NCI-H1105 (cell line): Measurements from ENCODE around the gene GRM2.

Source experiments
- DNase-seq: peaks from one replicate; lab custom pipeline; 2025; lab: John Stamatoyannopoulos, UW

GRM2 gene

DNA sequence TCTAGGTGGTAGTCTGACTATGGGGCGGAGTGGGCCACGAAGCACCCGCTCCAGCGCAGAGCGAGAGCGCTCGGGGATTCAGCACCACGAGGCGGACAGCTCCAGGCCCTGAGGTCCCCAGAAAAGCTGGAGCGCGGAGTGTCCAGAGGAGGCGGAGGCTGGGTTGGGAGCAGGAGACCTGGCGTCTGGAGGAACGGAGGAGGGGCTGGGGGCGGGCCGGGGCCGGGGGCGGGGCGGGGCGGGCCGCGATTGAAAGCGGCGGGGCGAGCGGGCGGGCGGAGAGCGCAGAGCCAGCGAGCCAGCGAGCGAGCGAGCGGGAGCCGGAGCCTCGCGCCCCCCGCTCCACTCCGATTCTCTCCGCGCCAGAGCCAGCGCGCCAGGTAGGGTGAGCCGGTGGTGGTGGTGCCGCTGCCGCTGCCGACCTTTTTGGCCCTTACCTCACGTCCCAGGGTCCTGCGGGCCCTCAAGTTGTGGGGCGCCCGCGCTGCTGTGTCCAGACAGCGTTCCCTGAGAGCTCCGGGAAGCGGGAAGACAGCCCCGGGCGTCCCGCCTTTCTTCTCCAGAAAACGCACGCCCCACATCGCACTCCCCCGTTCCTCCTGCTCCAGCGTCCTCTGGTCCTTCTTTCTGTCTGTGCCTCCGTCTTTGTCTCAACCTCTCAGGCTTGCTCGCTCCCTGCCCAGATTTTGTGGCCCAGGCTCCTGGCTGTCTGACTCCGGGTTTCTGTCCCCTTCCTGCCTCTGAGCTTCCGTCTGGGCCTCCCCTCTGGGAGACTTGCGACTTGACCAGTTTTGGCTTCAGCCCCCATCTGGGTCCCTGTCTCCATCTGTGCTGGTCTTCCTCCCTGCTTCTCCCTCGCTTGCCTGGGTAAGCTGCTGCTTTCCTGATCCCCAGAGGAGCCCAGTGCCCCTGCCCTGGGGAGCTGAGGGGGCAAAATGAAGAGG, at the start of gene GRM2:
Gene GRM2 (plus strand): TSS at position 281 of the 944 bp plus-strand sequence. CDS start 1,916 bp downstream, outside the sequence.
- DNase-seq: peak; percentile 59

DNA sequence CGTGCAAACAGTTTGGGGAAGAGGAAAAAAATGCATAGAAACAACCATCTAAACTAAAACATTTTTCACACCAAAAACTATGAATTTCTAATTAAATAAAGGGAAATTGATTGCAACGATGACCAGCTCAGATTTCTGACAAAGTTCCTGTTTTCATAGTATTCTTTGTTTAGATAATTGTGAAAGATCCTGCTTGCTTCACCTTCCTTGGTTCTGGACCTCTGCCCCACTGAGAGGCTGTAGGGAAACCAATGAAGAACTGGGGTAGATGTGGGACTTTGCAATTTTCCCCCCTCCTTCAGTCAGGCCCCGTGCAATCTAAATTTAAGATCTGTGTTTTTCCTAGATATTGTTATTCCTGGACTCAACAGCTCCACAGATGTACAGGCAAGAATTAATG, 49.6 kb upstream of the GRM2 start:
- DNase-seq: no peak

DNA sequence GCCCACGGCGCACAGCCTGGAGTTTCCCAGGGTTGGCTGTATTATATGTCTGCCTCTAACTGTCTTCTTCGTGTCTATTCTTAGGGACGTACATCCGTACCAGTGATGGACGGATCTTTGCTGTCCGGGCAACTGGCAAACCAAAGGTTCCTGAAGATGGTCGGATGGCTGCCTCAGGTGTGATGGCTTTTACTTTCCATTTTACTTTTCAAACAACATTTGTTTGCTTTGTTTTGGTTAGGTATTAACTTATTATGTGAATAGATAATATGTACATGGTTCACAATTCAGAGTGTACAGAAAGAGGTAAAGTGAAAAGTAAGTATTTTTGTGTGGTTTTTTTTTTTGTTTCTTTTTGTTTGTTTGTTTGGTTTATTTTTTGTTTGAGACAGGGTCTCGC, 46.9 kb upstream of the GRM2 start:
- DNase-seq: no peak

DNA sequence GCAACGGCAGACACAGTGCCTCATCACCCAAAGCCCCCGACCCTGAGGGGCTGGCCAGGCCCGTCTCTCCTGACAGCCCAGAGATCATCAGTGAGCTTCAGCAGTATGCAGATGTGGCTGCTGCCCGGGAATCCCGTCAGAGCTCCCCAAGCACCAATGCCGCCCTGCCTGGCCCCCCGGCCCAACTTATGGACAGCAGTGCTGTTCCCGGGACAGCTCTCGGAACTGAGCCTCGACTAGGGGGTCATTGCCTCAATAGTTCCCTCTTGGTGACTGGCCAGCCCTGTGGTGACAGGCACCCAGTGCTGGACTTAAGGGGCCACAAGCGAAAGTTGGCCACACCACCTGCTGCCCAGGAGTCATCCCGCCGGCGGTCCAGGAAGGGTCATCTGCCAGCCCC, 44.4 kb upstream of the GRM2 start:
- DNase-seq: no peak

DNA sequence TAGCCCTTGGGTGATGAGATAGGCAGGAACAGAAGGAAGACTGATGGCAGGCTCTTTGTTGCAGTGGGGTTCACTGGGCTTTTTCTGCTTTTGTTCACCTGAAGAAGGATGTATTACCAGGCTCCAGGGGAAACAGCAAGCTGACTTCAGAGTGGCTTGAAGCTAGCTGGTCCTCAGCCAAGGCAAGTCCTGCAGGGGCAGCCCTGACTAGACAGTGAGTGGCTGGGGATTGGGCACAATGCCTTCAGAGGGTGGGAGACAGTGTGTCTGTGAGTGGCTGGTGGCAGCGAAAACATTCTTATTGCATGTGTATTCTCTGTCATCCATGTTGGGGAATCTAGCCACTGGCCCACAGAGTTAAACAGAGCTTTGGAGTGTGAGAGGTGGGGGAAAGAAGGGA, 38.1 kb upstream of the GRM2 start:
- DNase-seq: no peak

DNA sequence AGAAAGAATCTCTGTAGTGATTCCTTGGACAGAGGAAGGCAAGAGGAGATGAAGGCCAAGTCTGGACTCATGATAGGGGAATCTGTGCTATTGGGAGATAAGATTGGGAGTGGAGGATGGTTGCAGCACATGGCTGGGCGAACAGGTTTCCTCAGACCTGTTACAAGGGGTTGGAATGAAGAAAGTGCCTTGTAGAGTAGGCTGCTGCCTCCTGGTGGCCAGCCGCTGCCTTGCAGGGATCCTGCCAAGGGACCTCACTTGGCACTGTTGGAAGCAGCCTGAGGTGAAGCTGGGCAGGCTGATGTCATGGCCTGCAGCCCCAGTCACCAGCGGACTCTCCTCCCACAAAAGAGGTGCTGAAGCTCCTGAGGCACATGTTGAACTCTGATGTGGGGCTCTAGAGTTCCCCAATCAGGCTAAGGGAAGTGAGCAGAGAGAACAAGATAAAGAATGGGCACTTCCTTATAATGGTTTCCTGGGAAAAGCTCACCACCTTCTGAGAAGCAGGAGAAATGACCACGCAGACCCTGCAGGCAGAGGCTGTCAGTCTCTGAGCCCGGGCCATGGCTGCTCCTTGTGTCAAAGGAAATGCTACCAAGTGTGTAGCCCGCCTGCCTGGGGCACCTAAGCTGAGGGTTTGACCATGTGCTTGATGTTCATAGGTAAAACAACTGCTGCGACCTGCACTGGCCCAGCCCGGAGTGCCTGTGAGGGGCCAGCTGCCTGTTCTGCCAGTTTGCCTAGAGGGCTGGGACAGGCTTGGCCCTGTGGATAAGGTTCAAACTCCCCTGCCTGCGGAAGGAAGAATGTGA, 37.4 kb upstream of the GRM2 start:
- peak; percentile 46 for DNase-seq

DNA sequence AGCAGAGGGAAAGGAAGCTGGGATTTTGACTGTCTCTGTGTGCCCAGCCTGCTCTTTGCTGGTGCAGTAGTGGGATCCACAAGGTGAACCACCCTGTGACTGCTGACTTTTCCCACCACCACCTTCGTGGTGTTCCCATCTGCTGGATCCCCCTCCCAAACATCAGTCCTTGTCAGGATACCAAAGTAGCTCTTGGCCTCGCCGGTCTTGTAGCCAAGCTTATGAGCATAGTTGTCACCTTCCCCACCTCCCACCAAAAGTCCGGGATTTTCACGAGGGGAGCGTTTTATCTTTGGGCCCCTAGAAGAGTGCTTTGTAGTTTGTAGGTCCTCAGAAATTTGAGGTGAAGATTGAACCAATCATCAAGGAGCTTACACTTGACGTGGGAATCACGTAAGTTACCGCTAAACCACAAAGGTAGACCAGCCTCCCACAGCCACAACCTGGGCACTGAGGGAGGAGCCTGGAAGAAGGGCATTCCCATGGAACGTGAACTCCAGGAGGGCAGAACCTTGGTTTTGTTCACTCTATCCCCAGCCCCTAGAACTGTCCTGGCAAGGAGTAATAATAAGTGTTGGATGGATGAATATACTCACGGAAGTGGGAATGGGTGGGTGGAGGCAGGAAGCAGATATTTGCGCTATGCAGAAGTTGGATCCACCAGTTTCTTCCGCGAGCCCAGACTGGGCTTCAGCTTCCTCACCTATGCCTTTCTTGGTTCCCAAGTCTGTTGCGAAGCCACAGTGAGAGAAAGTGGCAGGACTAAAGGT, 36.6 kb upstream of the GRM2 start:
- no peak for DNase-seq

DNA sequence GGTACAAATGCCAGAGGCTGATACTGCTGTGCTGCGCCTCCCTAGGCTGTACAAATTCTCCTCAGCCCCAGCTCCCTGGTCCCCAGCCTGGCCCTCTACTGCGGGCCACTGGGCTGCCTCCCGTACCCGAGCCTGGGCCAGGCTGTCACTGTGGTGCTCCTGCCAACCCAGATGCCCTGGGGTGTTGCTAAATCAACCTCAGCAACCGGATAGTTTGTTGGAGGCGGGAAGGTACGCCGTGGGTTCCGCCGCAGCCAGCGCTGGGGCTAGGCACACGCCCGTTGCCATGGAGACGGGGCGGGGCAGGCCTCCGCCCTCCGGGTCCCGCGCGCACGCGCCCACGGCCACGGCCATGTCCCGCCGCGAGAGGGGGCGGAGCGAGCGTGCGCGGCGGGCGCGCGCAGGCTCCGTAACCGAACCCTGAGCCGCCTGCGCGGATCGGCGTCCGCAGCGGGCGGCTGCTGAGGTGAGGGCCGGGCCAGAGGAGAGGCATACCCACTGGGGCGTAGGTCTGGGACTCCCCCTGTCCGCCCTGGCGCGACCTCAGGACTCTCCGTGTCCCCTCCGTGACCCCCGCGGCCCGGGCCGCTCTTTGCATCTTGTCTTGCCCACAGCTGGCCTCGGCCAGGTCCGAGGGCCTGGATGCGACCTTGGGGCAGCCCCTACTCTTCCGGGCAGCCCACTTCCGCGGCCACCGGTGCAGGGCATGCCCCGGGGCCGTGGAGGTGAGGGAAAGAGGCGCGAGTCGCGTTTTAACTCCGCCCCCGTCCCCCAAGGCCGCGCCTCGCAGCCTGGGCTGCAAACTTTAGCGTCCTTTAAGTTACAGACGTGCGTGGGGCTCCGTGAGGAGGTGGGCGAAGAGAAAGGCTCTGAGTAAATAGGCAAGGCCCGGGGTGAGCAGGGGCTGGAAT, 35.8 kb upstream of the GRM2 start, which contains the start of gene TEX264:
Gene TEX264 (plus strand): TSS at position 430 of the 911 bp plus-strand sequence. CDS start 3,053 bp downstream, outside the sequence.
- peak; percentile 80 for DNase-seq

DNA sequence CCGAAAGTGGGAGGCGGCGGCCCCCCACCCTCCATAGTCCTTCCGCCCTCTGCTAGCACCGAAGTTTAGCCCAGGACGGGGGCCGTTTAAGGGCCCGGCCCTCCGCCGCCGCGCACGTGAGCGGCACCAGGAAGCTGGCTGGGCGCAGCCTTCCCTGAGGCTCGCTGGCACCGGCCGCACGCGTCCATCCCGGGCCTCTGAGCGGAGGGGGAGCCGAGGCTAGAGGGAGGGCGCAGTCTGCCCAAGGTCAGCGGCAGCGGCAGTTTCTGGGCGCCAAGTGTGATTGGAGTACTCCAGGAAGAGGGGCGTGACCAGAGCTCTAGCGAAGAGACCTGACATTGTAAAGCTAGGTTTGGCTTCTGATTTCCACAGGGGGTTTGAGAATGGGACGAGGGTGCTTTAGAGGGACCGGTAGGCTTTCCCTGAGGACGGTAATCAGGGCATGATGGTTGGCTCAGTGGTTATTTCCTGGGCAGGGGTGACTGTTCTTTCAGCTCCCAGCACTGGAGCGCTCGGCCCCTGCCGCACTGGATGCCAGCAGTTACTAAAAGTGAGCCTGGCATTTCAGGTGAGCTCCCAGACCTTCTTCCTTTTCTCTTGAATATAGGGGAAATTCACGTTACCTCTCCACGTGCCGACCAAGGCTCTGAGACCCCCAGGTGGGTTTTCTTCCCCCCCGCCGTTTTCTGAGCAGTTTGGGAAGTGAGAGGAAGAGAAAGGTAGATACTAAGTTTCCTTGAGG, 35.0 kb upstream of the GRM2 start:
- DNase-seq: peak; percentile 26

DNA sequence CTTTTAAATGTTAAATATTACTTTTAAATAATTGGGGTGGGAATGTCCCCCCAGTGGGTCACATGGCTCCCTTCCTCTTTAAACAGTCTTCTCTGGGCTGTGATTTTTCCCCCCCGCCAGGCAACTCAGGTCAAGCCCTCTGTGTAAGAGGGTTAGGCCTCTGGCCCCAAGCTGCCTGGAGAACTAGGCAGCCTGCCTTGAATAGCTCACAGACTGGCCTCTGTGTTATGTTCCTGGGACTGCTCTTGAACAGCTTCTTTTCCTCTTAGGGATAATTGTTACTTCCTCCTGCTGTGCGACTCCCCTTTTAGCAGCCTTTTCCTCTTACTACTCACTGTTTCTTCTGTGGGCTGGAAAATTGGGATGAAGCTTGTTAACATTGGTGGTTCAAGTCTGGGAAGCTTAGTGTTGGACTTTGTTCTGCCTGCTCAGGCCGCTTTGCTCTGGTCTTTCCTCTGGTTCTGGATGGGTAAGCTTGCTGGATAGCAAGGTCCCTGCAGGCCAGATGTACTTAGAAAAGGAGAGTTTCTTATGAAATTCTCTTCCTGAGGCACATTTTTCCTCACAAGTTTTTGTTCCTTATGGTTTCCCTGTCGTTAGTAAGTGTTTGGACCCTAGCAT, 33.6 kb upstream of the GRM2 start:
- DNase-seq: no peak

DNA sequence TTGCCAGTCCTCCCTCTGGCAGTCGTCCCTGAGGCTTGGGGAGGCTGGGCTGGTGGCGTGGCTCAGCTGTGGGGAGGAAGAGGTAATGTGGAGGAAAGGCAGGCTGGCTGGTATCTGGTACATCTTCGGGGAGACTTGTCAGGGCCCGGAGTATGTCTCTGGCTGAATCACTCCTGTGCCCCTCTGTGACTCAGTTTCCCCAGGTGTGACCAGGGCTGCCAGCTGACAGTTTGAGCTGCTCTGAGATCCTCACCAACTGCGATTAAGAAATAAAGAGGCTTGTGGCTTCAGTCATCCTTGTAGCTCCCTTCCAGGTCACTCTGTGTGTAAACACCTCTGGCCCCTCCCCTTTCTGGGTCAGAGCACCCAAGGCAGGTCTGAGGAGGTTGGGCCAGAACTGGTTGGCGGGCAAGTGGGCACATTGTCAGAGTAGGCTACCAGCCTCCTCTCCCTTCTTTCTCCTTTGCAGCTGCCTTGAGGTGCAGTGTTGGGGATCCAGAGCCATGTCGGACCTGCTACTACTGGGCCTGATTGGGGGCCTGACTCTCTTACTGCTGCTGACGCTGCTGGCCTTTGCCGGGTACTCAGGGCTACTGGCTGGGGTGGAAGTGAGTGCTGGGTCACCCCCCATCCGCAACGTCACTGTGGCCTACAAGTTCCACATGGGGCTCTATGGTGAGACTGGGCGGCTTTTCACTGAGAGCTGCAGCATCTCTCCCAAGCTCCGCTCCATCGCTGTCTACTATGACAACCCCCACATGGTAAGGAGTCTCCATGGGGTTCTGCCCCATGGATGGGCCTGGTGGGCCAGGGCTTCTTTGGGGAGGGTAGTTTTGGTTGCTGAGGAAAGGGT, 32.8 kb upstream of the GRM2 start:
- no peak for DNase-seq

DNA sequence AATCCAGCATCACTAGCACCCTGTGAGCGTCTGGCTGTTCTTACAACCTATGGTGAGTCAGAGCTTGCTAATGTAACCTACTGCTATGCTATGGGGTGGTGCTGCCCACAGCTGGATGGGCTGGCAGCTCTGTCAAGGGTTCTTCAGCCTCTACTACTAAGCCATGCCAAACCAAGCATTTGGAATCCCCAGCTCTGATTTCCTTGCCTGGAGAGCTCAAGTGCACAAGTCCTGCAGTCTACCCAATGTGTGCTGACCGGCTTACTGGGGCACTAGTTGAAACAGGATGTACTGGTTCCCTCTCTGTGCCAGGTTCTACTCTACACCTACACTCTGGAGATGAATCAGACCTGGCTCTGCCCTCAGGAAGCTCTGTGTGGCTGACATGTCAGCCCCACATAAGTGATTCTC, 31.7 kb upstream of the GRM2 start:
- no peak for DNase-seq

DNA sequence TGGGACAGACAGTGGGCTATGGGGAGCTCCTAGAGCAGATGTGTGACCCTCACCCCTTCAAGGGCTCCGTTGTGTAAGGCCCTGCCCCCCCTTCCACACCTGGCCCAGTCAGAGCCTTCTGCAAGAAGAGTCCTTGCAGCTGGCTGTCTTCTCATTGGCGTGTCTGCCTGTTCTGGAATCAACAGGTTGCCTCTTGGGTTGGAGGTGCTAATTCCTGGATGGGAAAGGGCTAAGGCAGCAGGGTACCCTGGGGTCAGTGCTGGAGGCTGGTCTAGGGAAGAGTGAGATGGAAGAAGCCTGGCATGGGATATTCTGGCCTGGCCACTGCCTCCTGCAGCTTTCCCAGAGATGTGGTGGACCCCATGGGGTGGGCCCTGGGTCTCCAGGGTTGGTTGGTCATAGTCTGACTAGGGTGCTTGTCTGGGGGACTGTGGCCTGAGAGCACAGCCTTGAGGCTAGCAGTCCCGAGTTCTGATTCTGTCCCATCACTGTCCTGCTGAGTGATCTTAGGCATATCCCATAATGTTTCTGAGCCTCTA, 30.7 kb upstream of the GRM2 start:
- no peak for DNase-seq

DNA sequence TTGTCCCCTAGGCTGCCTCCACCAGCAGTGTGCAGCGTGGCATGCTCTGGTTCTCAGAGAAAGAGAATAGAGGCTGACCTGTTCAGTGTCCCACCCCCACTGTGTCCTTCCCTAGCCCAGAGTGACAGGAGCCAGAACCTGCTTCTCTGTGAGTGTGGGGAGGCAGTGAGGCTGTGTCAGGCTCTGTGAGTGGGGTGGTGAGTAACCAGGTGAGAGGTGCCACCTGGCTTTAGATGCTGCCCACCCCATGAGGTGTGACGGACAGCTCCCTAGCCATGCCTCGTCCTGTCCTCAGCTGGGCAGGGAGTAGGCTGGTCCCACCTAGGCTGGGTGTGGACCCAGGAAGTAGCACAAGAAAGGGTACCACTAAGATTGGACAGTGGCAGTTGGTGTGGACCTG, 29.5 kb upstream of the GRM2 start:
- no peak for DNase-seq

DNA sequence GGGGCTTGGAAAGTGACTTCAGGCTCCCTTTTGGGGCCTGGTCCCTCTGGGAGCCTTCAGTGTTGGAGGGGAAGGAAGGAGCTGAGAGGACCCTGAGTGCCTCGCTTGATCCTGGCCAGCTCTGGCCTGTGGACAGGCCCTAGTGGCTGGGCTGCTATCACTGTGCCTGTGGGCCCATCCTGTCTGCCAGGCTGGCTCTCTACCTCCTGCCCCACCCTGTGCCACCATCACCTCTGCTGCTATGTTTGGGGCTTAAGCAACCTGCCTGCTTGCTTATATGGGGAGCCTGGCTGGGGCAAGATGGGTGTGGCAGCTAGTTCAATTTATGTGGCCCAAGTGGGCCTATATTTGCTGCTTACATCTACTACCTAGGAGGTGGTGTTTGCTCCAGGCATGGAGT, 28.7 kb upstream of the GRM2 start:
- DNase-seq: no peak

DNA sequence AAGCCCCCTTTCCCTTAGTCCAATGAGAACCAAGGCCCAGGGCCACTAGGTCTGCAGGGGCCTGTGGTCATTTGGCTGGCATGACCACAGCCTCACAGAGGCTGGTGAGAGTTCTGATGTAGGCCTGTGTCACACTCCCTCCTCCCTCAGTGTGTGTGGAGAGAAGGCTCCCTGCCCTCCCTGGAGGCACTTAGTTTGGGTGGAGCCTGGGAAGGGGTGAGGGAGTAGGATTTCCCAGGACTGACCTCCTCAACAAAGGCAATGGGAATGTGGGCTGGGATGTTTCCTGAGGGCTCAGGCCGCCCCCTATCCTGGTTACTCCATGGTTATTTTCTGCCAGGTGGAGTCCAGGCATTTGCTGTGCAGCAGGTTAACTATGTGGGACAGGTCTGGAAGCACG, 28.2 kb upstream of the GRM2 start:
- DNase-seq: no peak

DNA sequence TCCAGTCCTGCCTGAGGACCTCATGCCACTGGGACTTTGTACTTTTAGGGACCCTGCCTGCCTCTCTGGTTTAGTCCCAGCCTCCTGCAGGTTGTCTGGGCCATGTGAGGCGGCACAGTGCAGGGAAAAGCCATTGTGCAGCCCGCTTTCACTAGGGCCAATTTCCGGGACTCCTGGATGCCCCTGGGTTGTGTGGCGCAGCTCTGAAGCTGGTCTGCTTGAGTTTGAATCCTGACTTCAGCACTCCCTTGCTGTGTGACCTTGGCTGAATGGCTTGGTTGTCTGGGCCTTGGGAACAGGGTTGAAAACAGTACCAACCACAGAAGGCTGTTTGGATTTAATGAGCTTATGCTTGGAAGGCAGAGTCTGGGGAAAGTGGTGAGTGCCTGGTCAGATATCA, 27.6 kb upstream of the GRM2 start:
- no peak for DNase-seq

DNA sequence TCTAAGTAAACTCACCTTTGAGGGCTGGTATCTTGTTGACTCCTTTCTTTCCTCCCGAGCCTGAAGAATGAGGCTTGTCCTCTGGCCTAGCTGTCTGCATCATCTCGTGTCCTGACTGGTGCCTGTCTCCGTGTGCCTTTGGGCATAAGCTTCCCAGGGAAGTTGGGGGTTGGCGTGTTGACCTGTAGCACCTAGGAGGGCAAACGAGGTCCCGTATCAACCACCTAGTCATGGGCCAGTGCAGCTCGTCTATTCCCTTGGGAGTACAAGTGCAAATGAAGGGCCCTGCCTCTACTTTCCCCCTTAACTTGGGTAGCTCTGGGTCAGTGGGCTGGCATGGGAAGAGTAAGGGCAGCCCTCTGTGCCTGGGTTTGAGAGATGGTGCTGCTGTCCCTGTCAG, 27.1 kb upstream of the GRM2 start:
- DNase-seq: no peak

DNA sequence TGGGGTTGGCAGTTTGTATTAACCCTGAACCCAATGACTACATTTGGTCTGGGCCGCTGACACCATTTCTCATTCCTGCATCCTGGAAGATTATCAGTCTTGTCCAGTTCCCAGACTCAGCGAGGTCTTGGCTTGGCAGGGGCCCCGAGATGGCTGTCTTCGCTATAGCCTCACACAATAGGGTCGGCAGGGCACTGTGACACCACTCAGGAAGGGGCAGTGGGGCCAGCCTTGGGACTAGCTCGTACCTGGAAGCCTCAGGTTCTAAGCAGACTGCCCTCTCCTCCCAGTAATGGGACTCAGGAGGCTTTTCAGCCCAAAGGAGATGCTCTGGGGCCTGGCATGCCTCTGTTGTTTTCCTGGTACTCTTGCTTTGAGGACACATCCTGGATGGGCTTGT, 26.7 kb upstream of the GRM2 start:
- DNase-seq: no peak
